ENCODE data around the gene CCDC126. TPM values are rescaled to one million over a fixed set of nuclear protein-coding genes. Genes with fewer than 3 reads are reported as not detected.
"Not testable (repeated sequence)": the region's sequence is repeated elsewhere in the genome, so short reads cannot be mapped to it uniquely, and the experiment has no call there.

Gene CCDC126, protein sequence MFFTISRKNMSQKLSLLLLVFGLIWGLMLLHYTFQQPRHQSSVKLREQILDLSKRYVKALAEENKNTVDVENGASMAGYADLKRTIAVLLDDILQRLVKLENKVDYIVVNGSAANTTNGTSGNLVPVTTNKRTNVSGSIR
- 6.2 and 8.1 TPM in 2 replicates for total RNA-seq

DNA sequence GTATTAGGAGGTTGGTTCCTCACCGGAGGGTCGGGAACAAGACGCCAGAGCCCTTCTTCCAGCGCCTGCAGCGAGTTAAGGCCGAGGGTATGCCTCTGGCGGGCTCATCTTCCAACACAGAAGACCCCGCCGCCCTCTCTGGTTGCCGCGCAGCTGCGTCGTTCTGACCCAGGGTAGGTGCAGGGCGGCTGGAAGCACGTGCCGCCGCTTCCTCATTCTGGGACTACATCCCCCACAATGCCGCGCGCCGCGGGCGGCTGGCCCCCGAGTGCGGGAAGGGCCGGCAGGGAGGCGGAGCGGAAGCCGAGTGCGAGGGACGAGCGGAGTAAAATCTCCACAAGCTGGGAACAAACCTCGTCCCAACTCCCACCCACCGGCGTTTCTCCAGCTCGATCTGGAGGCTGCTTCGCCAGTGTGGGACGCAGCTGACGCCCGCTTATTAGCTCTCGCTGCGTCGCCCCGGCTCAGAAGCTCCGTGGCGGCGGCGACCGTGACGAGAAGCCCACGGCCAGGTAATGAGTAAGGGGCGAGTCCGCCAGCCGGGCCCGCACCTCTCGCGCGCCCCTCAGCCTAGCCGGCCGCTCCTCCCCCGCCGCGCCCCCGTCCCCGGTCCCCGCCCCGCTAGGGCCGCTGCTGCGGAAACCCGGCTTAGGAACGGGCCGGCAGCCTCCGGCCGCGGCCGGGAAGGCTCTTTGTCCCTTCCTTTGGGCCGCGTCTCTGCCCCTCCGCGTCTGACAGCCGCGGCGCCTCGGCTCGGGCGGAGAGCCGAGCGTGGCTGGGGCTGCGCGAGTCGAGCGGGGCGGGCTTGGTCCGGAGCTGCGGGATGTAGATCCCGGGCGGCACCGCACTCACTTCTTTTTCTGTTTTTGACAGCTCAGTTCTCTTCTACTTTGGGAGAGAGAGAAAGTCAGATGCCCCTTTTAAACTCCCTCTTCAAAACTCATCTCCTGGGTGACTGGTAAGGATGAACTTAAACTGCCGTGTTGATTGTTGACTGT is at the start of gene CCDC126:
Gene CCDC126 (plus strand): TSS at position 289 of the 998 bp plus-strand sequence. CDS start 13,934 bp downstream, outside the sequence.
- peaks cover 3% of the 10 kb centered on the region for H3K36me3 Mint-ChIP-seq (ENCODE audit: low read depth)
- H3K27me3 Mint-ChIP-seq, result no peaks in the 10 kb centered on the region
- H3K4me1 Mint-ChIP-seq, result peaks cover 52% of the 10 kb centered on the region
- peak within 1 kb of the TSS; percentile 85 for H3K27ac Mint-ChIP-seq
- DNase-seq, result peak; percentile 95
- intact Hi-C loops (cut with micrococcal nuclease), result loop anchor here (1.0 to 10.0 kb wide), 9 partner anchors 67 to 1653 kb away; partner anchors contain the start of genes CDCA7L, CYCS, FAM221A and IGF2BP3
- peak within 1 kb of the TSS; percentile 92 for H3K4me3 Mint-ChIP-seq
- peaks cover 5% of the 10 kb centered on the region for H3K9me3 Mint-ChIP-seq

DNA sequence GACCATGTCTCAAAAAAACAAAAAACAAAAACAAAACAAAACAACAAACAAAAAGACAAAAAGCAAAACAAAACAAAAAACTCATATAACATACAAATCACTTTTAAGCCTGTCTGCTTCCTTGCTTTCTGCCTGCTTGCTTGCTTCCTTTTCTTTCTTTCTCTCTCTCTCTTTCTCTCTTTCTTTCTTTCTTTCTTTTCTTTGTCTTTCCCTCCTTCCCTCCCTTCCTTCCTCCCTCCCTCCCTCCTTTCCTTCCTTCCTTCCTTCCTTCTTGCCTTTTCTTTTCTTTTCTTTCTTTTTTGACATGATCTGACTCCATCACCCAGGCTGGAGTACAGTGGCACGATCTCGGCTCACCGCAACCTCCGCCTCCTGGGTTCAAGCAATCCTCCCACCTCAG is 49.5 kb upstream of the CCDC126 start:
- no peaks in the 10 kb centered on the region for H3K36me3 Mint-ChIP-seq (ENCODE audit: low read depth)
- H3K4me3 Mint-ChIP-seq, result no peak overlapping the region
- H3K9me3 Mint-ChIP-seq, result no peaks in the 10 kb centered on the region
- H3K4me1 Mint-ChIP-seq, result peaks cover 7% of the 10 kb centered on the region
- no peak for DNase-seq
- intact Hi-C loops (cut with micrococcal nuclease), result loop anchor here (1.0 to 2.0 kb wide), 2 partner anchors 165 to 275 kb away; no protein-coding TSS in a partner anchor
- no peak overlapping the region for H3K27ac Mint-ChIP-seq
- peaks cover 5% of the 10 kb centered on the region for H3K27me3 Mint-ChIP-seq

DNA sequence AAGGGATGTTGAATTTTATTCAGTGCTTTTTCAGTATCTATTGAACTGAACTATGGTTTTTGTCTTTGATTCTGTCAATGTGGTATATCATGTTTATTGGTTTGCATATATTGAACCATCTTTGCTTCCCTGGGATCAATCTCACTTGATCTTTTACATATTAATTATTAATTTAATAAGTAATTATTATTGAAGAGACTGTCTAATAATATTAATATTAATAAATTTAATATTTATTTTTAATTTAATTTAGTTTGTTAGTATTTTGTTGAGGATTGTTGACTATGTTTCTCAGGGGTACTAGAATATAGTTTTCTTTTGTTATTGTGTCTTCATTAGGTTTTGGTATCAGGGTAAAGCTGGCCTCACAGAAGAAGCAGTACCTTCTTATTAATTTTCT is 38.9 kb upstream of the CCDC126 start:
- no peaks in the 10 kb centered on the region for H3K36me3 Mint-ChIP-seq (ENCODE audit: low read depth)
- DNase-seq, result no peak
- H3K9me3 Mint-ChIP-seq, result no peaks in the 10 kb centered on the region
- peaks cover 36% of the 10 kb centered on the region for H3K27me3 Mint-ChIP-seq
- H3K4me3 Mint-ChIP-seq, result no peak overlapping the region
- no peaks in the 10 kb centered on the region for H3K4me1 Mint-ChIP-seq
- intact Hi-C loops (cut with micrococcal nuclease), result no loop called here
- H3K27ac Mint-ChIP-seq, result no peak overlapping the region

DNA sequence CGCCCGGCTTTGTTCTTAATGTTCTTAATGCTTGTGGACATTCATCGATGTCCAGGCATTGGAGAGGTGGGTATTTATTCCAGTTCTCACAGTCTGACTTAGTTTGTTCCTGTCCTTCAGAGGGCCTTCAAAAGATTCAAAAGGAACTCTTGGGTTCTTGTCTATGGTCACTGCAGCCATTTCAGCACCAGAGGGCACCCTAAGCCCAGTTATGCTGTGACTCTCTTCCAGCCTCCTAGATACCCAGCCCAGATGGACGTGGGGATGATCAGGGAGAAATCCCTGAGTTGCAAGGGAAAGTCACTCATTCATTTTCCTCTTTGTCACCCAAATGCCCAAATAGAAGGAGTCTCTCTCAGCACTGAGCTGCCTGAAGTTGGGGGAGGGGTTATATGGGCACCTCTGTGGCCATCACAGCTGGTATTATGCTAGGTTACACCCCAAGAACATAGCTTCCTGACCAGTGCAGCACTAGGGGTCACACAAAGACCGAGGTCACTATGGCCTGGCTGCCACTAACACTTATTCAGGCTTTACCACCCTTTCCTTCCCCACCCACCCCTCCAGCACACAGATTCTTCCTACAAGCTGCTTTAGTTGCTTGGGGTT is 26.5 kb upstream of the CCDC126 start:
- no peak overlapping the region for H3K4me3 Mint-ChIP-seq
- H3K9me3 Mint-ChIP-seq, result no peaks in the 10 kb centered on the region
- no peaks in the 10 kb centered on the region for H3K4me1 Mint-ChIP-seq
- DNase-seq, result peak; percentile 90
- H3K27ac Mint-ChIP-seq, result no peak overlapping the region
- no peaks in the 10 kb centered on the region for H3K36me3 Mint-ChIP-seq (ENCODE audit: low read depth)
- H3K27me3 Mint-ChIP-seq, result peaks cover 8% of the 10 kb centered on the region
- intact Hi-C loops (cut with micrococcal nuclease), result loop anchor here (1.0 to 2.0 kb wide), 3 partner anchors 22 to 1094 kb away; no protein-coding TSS in a partner anchor

DNA sequence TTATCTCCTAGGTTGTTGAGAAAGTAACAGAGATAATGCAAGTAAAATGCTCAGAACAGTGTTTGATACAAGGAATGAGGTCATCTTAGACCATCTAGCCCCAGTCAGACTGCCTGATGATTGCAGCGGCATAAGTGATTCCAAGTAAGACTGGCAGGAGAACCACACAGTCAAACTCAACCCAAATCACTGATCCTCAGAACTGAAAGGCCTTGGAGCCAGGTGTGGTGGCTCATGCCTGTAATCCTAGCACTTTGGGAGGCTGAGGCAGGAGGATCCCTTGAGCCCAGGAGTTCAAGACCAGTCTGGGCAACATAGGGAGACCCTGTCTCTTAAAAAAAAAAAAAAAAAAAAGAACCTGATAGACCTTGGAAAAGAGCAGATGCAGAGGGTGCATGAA is 15.2 kb upstream of the CCDC126 start:
- H3K36me3 Mint-ChIP-seq (ENCODE audit: low read depth); DNase-seq; H3K27ac Mint-ChIP-seq; H3K4me3 Mint-ChIP-seq; H3K9me3 Mint-ChIP-seq; H3K27me3 Mint-ChIP-seq; intact Hi-C loops (cut with micrococcal nuclease); H3K4me1 Mint-ChIP-seq: not testable (repeated sequence)

DNA sequence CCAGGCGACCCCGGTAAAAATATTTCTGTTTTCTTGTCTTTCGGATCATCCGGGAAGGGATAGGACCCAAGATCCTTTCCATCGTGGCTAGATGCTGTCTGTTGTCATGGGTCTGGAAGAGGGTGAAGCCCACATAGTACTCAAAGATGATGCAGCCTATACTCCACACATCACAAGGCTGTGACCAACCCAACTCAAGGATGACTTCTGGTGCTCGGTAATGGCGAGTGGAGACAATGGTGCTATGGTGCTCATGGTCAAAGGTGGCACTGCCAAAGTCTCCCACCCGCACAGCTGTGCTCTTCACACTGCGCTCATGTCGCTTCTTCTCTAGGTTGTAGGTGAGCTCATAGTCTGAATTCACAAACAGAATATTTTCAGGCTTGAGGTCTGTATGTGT is 11.9 kb upstream of the CCDC126 start:
- H3K27ac Mint-ChIP-seq; H3K36me3 Mint-ChIP-seq (ENCODE audit: low read depth); H3K4me3 Mint-ChIP-seq; H3K4me1 Mint-ChIP-seq; intact Hi-C loops (cut with micrococcal nuclease); DNase-seq; H3K27me3 Mint-ChIP-seq; H3K9me3 Mint-ChIP-seq: not testable (repeated sequence)

DNA sequence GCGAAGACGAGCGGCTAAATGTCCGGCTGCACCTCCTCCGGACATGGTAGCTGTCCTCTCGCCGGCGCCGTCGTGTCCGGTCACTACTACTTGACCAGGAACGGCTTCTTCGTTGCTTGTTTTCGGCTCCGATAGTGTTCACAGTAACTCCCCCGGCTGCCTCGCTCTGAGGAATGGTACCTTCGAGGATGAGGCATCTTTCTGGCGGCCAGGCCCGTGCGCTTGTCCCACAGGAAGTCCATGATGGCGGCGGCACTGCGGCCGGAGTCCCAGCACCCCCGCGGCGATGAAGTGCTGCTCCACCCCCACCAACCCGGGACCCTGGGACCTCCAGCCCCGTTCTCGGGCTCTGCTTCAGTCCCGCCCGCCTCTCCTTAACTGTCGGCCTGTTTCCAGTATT is 11.0 kb upstream of the CCDC126 start:
- H3K36me3 Mint-ChIP-seq (ENCODE audit: low read depth), result no peaks in the 10 kb centered on the region
- intact Hi-C loops (cut with micrococcal nuclease), result no loop called here
- DNase-seq, result no peak
- no peaks in the 10 kb centered on the region for H3K4me1 Mint-ChIP-seq
- no peak overlapping the region for H3K4me3 Mint-ChIP-seq
- H3K27me3 Mint-ChIP-seq, result peaks cover 2% of the 10 kb centered on the region
- no peak overlapping the region for H3K27ac Mint-ChIP-seq
- no peaks in the 10 kb centered on the region for H3K9me3 Mint-ChIP-seq

DNA sequence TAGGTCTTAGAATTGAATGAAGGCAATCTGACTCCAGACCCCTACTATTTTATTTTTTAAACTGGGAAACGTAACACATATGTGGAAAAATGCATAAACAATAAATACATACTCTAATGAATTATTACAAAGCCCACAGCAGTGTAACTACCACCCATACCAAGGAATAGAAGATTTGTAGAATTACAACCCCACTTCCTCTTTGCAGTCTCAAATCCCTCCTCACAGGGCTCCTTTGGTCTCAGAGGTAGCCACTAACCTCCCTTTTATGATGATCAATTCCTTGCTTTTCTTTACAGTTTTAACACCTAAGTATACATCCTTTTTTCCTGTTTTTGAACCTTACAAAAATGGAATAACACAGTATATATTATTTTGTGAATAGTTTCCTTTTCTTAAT is 6.7 kb upstream of the CCDC126 start:
- intact Hi-C loops (cut with micrococcal nuclease), result loop anchor here (10.0 kb wide), 3 partner anchors 926 to 1646 kb away; partner anchors contain the start of genes CDCA7L and PALS2
- H3K27ac Mint-ChIP-seq, result no peak overlapping the region
- no peaks in the 10 kb centered on the region for H3K9me3 Mint-ChIP-seq
- H3K36me3 Mint-ChIP-seq (ENCODE audit: low read depth), result no peaks in the 10 kb centered on the region
- DNase-seq, result no peak
- no peak overlapping the region for H3K4me3 Mint-ChIP-seq
- H3K27me3 Mint-ChIP-seq, result peaks cover 2% of the 10 kb centered on the region
- H3K4me1 Mint-ChIP-seq, result peaks cover 18% of the 10 kb centered on the region

DNA sequence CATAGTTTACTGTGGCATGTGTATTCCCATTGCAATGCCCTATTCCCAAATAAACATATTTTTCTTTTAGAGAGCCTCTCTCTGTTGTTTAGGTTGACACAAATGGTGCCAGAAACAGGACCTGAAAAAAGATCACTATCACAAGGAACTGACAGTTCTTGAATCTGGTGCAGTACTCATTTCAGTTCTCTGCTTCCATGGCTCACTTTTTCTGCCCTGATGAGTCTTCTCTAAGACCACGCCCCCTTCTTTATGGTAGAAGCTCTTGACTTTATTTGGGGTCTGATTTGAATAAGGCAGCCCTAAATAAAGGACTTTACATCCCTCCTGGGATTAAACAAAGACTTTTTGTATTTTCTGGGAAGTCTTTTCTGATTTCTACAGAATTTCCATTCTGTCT is 3.5 kb upstream of the CCDC126 start:
- Mint-ChIP-seq H3K27me3 (peaks cover 2% of the 10 kb centered on the region), H3K4me3 (no peak overlapping the region), H3K27ac (peak overlapping the region; percentile 78), H3K4me1 (peaks cover 38% of the 10 kb centered on the region), H3K9me3 (peaks cover 5% of the 10 kb centered on the region), H3K36me3 (ENCODE audit: low read depth) (peaks cover 1% of the 10 kb centered on the region)
- intact Hi-C loops (cut with micrococcal nuclease), result loop anchor here (2.0 to 10.0 kb wide), 5 partner anchors 23 to 1649 kb away; partner anchors contain the start of genes CDCA7L, MALSU1 and PALS2
- DNase-seq, result no peak

DNA sequence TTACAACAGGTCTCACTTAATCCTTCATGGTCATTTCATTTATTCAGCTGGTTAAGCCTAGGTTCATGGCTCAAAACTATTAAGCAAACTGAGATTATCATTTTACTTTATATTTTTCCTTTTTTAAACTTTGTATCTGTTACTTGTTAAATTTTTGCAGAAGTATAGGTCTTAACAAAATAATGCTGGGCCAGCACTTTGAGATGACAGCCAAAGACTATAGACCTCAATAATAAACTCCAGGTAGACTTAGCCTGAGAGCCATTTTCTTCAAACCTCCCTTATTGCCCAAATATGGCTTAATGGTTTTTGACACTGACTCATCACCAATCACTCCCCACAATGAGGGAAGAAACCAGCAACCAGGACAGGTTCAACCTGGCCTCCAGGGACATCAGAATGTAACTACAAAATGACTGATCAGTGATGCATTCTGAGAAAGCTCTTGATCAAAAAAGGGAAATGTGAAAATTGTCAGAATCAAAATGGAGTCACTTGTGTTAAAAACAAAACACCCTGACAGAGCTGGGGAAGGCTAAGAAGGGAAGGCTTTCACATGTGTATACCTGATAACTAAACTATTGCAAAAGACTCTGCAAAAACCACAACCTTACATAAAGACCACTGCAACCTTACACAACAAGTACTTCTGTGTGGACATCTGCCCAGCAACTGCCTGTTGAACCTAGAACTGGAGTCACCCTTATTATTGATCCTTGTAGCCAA is 2.1 kb upstream of the CCDC126 start:
- H3K4me1 Mint-ChIP-seq, result peaks cover 44% of the 10 kb centered on the region
- peak; percentile 79 for DNase-seq
- peaks cover 5% of the 10 kb centered on the region for H3K9me3 Mint-ChIP-seq
- H3K27me3 Mint-ChIP-seq, result no peaks in the 10 kb centered on the region
- intact Hi-C loops (cut with micrococcal nuclease), result loop anchor here (1.0 to 10.0 kb wide), 9 partner anchors 123 to 1650 kb away; partner anchors contain the start of genes CDCA7L, CYCS, IGF2BP3 and MALSU1
- peak overlapping the region; percentile 58 for H3K27ac Mint-ChIP-seq
- peak overlapping the region; percentile 1 for H3K4me3 Mint-ChIP-seq
- H3K36me3 Mint-ChIP-seq (ENCODE audit: low read depth), result peaks cover 1% of the 10 kb centered on the region

DNA sequence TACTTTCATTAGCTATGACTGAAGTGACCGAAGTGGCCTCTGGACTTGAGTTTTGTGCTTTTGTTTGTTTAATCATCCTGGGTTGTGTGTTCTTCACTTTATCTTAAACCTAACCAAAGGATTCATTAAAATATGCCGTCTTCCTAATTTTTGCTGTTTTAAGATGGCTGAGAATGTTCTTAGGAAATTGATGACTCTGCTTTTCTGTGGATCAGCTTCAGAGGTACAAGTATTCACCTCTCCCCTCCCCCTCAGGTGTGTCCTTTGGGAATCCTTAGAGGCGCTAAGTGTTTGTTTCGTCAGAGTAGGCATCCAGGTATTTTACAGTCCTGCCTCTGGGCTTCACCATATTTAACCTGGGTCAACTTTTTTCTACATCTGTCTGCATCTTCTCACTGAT is 1.1 kb downstream of the CCDC126 start:
- Mint-ChIP-seq H3K4me1 (peaks cover 54% of the 10 kb centered on the region), H3K27me3 (no peaks in the 10 kb centered on the region), H3K4me3 (peak overlapping the region; percentile 92), H3K9me3 (peaks cover 5% of the 10 kb centered on the region), H3K36me3 (ENCODE audit: low read depth) (peaks cover 3% of the 10 kb centered on the region), H3K27ac (peak overlapping the region; percentile 85)
- intact Hi-C loops (cut with micrococcal nuclease), result loop anchor here (5.0 to 10.0 kb wide), 7 partner anchors 126 to 1653 kb away; partner anchors contain the start of genes CDCA7L, CYCS, IGF2BP3 and PALS2
- DNase-seq, result no peak

DNA sequence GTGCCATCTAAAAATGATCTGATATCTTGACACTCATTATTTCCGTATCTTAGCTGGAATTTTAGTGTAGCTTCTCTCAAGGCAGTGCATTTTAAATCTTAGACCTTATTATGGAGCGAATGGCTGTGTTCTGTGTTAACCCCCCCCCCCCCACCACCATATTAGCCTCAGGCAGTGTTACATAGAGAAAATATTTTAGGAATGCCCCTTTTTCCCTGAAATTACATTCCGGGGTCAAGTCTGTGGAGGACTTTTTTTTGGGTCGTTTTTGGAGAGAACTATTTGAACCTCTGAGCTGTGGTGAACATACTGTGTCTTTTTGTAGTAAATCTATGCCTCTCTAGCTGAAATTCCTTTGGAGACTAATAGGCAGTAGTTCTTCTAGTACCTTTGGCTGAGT is 3.1 kb downstream of the CCDC126 start:
- Mint-ChIP-seq H3K4me3 (no peak overlapping the region), H3K4me1 (peaks cover 40% of the 10 kb centered on the region), H3K27me3 (no peaks in the 10 kb centered on the region), H3K9me3 (peaks cover 5% of the 10 kb centered on the region), H3K27ac (no peak overlapping the region), H3K36me3 (ENCODE audit: low read depth) (peaks cover 6% of the 10 kb centered on the region)
- intact Hi-C loops (cut with micrococcal nuclease), result no loop called here
- no peak for DNase-seq
